ENCODE results near the gene OR6C76. TPM values are rescaled to one million over a fixed set of nuclear protein-coding genes. Genes with fewer than 3 reads are reported as not detected.
"Not testable (repeated sequence)": the region's sequence is repeated elsewhere in the genome, so short reads cannot be mapped to it uniquely, and the experiment has no call there.

The OR6C76 gene
- total and polyA plus RNA-seq, 12 donors = not detected

DNA sequence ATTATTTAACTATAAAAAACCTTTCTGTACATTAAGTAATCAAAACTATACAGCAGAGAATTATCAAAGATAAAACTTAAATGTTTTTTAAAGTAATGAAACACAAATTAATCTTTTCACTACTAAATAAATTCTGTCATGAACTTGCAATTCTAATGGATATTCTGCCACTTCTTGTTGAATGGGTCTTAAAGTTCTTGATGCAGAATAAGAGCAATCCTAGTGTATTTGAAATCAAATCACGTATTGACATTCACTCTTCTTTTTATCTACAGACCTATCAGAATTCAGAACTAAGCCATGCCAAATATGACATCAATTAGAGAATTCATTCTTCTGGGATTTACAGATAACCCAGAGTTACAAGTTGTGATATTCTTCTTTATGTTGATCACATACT, 25.8 kb upstream of the OR6C76 start, which contains the start of gene OR6C65:
Gene OR6C65 (plus strand): TSS at position 301 of the 400 bp plus-strand sequence. CDS start 0 bp downstream, at position 301.
- H3K4me1 ChIP-seq = no peaks in the 10 kb centered on the region
- intact Hi-C loops (cut with DNase I) = no loop called here

GRCh38 chr12:55407866-55408265, 18.2 kb upstream of the OR6C76 start:
- H3K9me3 ChIP-seq = peaks cover 0 to 32% (median 0%) of the 10 kb centered on the region in 11 donors
- H3K4me3 ChIP-seq = no peak overlapping the region
- intact Hi-C loops (cut with DNase I) = no loop called here
- no peak overlapping the region for H3K27ac ChIP-seq
- WGBS, 2 donors = 49 to 52% methylated on average over 1 of the region's 1 CpG
- no peak for ATAC-seq
- no peaks in the 10 kb centered on the region for H3K4me1 ChIP-seq
- no peaks in the 10 kb centered on the region for H3K27me3 ChIP-seq
- H3K36me3 ChIP-seq = no peaks in the 10 kb centered on the region
- DNase-seq = no peak
- TF ChIP-seq, protein P1, sequence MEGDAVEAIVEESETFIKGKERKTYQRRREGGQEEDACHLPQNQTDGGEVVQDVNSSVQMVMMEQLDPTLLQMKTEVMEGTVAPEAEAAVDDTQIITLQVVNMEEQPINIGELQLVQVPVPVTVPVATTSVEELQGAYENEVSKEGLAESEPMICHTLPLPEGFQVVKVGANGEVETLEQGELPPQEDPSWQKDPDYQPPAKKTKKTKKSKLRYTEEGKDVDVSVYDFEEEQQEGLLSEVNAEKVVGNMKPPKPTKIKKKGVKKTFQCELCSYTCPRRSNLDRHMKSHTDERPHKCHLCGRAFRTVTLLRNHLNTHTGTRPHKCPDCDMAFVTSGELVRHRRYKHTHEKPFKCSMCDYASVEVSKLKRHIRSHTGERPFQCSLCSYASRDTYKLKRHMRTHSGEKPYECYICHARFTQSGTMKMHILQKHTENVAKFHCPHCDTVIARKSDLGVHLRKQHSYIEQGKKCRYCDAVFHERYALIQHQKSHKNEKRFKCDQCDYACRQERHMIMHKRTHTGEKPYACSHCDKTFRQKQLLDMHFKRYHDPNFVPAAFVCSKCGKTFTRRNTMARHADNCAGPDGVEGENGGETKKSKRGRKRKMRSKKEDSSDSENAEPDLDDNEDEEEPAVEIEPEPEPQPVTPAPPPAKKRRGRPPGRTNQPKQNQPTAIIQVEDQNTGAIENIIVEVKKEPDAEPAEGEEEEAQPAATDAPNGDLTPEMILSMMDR (IDR thresholded peaks at IDR 0.05) = no peak

More for the DNA sequence above, 25.8 kb upstream of the OR6C76 start, which contains the start of gene OR6C65:
- Histone ChIP-seq H3K4me3 (no peak within 1 kb of the TSS), H3K27ac (no peak within 1 kb of the TSS), H3K36me3 (no peaks in the 10 kb centered on the region), H3K9me3 (peaks cover 0 to 8% (median 0%) of the 10 kb centered on the region in 11 donors), H3K27me3 (no peaks in the 10 kb centered on the region)
- no peak for DNase-seq
- 77 to 84% methylated on average over 1 of the region's 1 CpG for WGBS, 2 donors
- no peak for ATAC-seq
- TF ChIP-seq, protein P1 (IDR thresholded peaks at IDR 0.05) = no peak

- H3K27ac ChIP-seq; DNase-seq; H3K36me3 ChIP-seq; intact Hi-C loops (cut with DNase I); ATAC-seq; H3K4me3 ChIP-seq; H3K27me3 ChIP-seq; H3K4me1 ChIP-seq: not testable (repeated sequence)
- 90 to 95% methylated on average over 1 of the region's 1 CpG for WGBS, 2 donors
- H3K9me3 ChIP-seq = peaks cover 0 to 24% (median 0%) of the 10 kb centered on the region in 11 donors
Observed at GRCh38 chr12:55409133-55409532, 16.9 kb upstream of the OR6C76 start.

DNA sequence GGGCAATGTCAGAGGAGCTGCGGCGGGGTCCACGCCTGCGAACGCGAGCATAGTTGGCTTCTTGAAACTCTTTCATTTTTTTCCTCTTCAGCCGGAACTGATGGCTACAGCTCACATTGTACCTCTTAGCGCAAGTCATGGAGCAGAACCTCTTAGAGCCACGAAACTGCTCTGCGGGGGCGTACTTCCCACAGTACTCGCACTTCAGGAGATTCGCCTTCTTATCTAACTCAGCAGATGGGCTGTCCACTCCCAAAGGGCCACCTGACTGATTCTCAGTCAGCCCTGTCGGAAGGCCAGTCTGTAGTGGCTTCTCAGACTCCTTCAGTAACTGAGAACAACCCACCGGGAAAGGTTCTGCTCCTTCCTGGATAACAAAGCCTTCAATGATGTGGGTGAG, 13.9 kb upstream of the OR6C76 start:
- H3K27ac ChIP-seq; H3K27me3 ChIP-seq; H3K4me3 ChIP-seq; intact Hi-C loops (cut with DNase I); DNase-seq; ATAC-seq; H3K4me1 ChIP-seq; H3K36me3 ChIP-seq: not testable (repeated sequence)
- WGBS, 2 donors = 87 to 92% methylated on average over 15 of the region's 15 CpGs
- H3K9me3 ChIP-seq = peaks cover 0 to 20% (median 0%) of the 10 kb centered on the region in 11 donors

DNA sequence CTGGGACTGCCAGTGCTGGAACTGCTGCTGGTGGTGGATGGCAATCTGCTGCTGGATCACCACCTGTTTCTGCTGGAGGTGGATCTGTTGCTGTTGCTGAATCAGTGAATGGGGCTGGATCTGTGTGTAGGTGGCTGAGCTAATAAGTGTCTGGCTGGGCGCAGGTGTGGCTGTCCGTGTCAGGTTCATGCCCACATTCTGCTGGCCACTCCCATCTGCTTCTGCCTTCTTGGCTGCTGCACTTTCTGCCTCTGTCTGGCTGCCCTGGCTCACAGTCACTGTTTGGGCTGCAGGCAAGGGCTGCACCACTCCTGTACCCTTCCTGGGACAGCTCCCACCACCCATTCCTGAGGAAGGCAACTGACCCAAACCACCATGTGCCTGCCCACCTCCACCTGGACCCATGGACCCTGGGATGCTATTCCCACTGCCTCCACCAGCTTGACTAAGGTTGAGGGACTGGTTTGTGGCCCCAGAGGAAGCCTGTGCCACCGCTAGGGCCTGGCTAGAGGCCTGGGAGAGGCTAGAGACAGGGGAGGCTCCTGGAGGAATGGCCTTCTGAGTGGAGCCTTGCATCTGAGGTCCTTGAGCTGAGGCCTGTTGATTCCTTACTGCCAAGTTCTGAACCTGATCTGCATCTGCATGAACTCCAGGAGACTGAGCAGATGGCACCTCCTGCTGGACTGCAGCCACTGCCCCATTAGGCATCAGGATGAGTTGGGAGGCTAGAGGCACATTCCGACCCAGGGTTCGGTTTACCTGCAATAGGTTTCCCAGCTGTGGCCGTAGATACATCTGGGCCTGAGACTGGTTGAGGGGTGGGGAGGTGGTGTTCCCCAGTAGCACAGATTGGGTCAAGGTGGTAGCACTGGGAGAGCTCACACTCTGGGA, 12.3 kb upstream of the OR6C76 start:
- H3K27ac ChIP-seq; DNase-seq; H3K4me3 ChIP-seq; H3K27me3 ChIP-seq; H3K9me3 ChIP-seq; H3K4me1 ChIP-seq; H3K36me3 ChIP-seq; intact Hi-C loops (cut with DNase I): not testable (repeated sequence)
- ATAC-seq = peak in 1 of 8 donors; percentile 34
- 89 to 91% methylated on average over 5 of the region's 6 CpGs for WGBS, 2 donors

- H3K36me3 ChIP-seq; H3K27me3 ChIP-seq; H3K27ac ChIP-seq; intact Hi-C loops (cut with DNase I); DNase-seq; H3K4me1 ChIP-seq; H3K9me3 ChIP-seq; H3K4me3 ChIP-seq: not testable (repeated sequence)
- WGBS, 2 donors = 36 to 45% methylated on average over 10 to 11 of the region's 11 CpGs
- ATAC-seq = peak in 3 of 8 donors; percentile 13 to 44 (median 36)
Observed at GRCh38 chr12:55414396-55414823, 11.6 kb upstream of the OR6C76 start.

- H3K27ac ChIP-seq; H3K4me3 ChIP-seq; DNase-seq; H3K4me1 ChIP-seq; H3K27me3 ChIP-seq; intact Hi-C loops (cut with DNase I); H3K9me3 ChIP-seq; H3K36me3 ChIP-seq: not testable (repeated sequence)
- WGBS, 2 donors = 2 to 9% methylated on average over 6 to 7 of the region's 34 CpGs
- ATAC-seq = peak in 6 of 8 donors; percentile 44 to 84 (median 64)
Observed at GRCh38 chr12:55414889-55415288, 11.2 kb upstream of the OR6C76 start.
